Skin of body (tissue), 2 donors: Measurements from ENCODE around the gene SSBP3. TPM values are rescaled to one million over a fixed set of nuclear protein-coding genes. Genes with fewer than 3 reads are reported as not detected.

Source experiments
- DNase-seq: peaks from one replicate; lab custom pipeline; 2025; lab: John Stamatoyannopoulos, UW
- total RNA-seq: library from RNA; depleted of rRNA; stranded (reverse); fragments of >200 nt; gene quantifications from one replicate; pipeline ENCODE4 v1.2.3, GENCODE V29; 2014

Gene SSBP3
- total RNA-seq, 1 donor from 2014 or later: 21.7 TPM

GRCh38 chr1:54188291-54188690 lies 217.9 kb downstream of the SSBP3 start:
- DNase-seq: no peak

- DNase-seq: no peak
These were observed 220.1 kb downstream of the SSBP3 start for GRCh38 chr1:54186056-54186455.

- DNase-seq: no peak
These were observed 225.4 kb downstream of the SSBP3 start for GRCh38 chr1:54180701-54181360.

GRCh38 chr1:54178296-54179070 lies 227.7 kb downstream of the SSBP3 start:
- no peak for DNase-seq

- no peak for DNase-seq
These were observed 228.5 kb downstream of the SSBP3 start for GRCh38 chr1:54177726-54178125.

- DNase-seq: no peak
These were observed 229.4 kb downstream of the SSBP3 start for GRCh38 chr1:54176621-54177327.

Other genes with a start within 250 kb of the SSBP3 start
- gene CYB5RL, start 206.4 kb downstream of the SSBP3 start, total RNA-seq: 4.3 TPM
- 26.2 TPM for gene MRPL37, start 206.2 kb downstream of the SSBP3 start, total RNA-seq
- gene ACOT11, start 141.8 kb upstream of the SSBP3 start, total RNA-seq: 8.4 TPM
- not detected for gene FAM151A, start 217.1 kb upstream of the SSBP3 start, total RNA-seq
- 2.4 TPM for gene MROH7, start 235.4 kb upstream of the SSBP3 start, total RNA-seq